ENCODE results near the gene DDX56. TPM values are rescaled to one million over a fixed set of nuclear protein-coding genes. Genes with fewer than 3 reads are reported as not detected.

Gene DDX56
- total RNA-seq (2014; rRNA removed) (93.8 and 119 TPM in 2 replicates), Bru-seq, nascent RNA (percentile 94 among the genes with signal in this experiment), BruChase-seq, experiment 1, labeled RNA remaining after a 6-hour chase (percentile 97 among the genes with signal in this experiment), BruChase-seq, experiment 2, labeled RNA remaining after a 2-hour chase (percentile 97 among the genes with signal in this experiment)
- long read RNA-seq, transcript DDX56-212 (13 exons, 1,781 nt) = minor isoform, 8 of 208 reads
- long read RNA-seq, transcript DDX56-206 (14 exons, 1,853 nt) = minor isoform, 8 of 208 reads
- long read RNA-seq, transcript DDX56-201 (14 exons, 2,336 nt) = major isoform, 132 of 208 reads
- long read RNA-seq, partial matches to known transcripts = 25 of 208 reads
- long read RNA-seq, other reads (novel, unspliced or antisense) = 34 of 208 reads

- BruUV-seq (replicated peaks) = no TSS peak
- H3K9me2 ChIP-seq (replicated peaks; ENCODE audit: low read length) = no peaks in the 10 kb centered on the region
- peak; percentile 95 for ATAC-seq
- H3K4me2 ChIP-seq (ENCODE audit: low read length) = peak within 1 kb of the TSS; percentile 96
- CTCF ChIA-PET = interaction anchor here (0.6 to 1.0 kb wide), 3 partner anchors 8 to 35 kb away, joined by 3 to 6 read pairs (median 5); no protein-coding TSS in a partner anchor
- H3K4me1 ChIP-seq (ENCODE audit: insufficient read depth, low read length) = peaks cover 26% of the 10 kb centered on the region
- H4K20me1 ChIP-seq (ENCODE audit: low read length) = no peaks in the 10 kb centered on the region
- H3K9me3 ChIP-seq (ENCODE audit: low read length) = no peaks in the 10 kb centered on the region
- peak within 1 kb of the TSS; percentile 91 for H3K4me3 ChIP-seq (ENCODE audit: low read length)
- DNase-seq = peak; percentile 96
- peak within 1 kb of the TSS; percentile 66 for H3K27ac ChIP-seq (ENCODE audit: low read length)
- H3K9ac ChIP-seq (ENCODE audit: low read length) = peak within 1 kb of the TSS; percentile 97
- H3K79me2 ChIP-seq (ENCODE audit: low read length) = peaks cover 61% of the 10 kb centered on the region
- H2AFZ ChIP-seq (ENCODE audit: low read length) = peak within 1 kb of the TSS; percentile 74
- no peaks in the 10 kb centered on the region for H3K27me3 ChIP-seq (ENCODE audit: low read length)
- POLR2A ChIA-PET (ENCODE audit: unreplicated experiment) = interaction anchor here (0.7 to 1.0 kb wide), 2 partner anchors 9 to 60 kb away, joined by 3 to 5 read pairs; partner anchors contain the start of gene TMED4
- intact Hi-C loops (cut with micrococcal nuclease) = no loop called here
- no peaks in the 10 kb centered on the region for H3F3A ChIP-seq (ENCODE audit: low read length, unreplicated experiment)
- peaks cover 49% of the 10 kb centered on the region for H3K36me3 ChIP-seq (ENCODE audit: low read depth, low read length)
- TF ChIP-seq EZH2phosphoT487 (IDR thresholded peaks at IDR 0.05; ENCODE audit: borderline replicate concordance, low read length) (no peak), EZH2 (IDR thresholded peaks at IDR 0.05; ENCODE audit: low read length, unreplicated experiment) (no peak), CTCF (conservative IDR thresholded peaks at IDR 0.05; ENCODE audit: low read depth, low read length) (no peak)
These were observed at the start of gene DDX56 for GRCh38 chr7:44573464-44574286. Gene DDX56, minus strand, starts transcription at chr7:44573908. Its CDS starts 13 bp downstream, at chr7:44573895.

GRCh38 chr7:44622342-44623151 lies 48.8 kb upstream of the DDX56 start:
- Histone ChIP-seq H3K9me2 (replicated peaks; ENCODE audit: low read length) (no peaks in the 10 kb centered on the region), H3K79me2 (ENCODE audit: low read length) (peaks cover 73% of the 10 kb centered on the region), H2AFZ (ENCODE audit: low read length) (no peak overlapping the region), H3K27me3 (ENCODE audit: low read length) (no peaks in the 10 kb centered on the region), H4K20me1 (ENCODE audit: low read length) (no peaks in the 10 kb centered on the region), H3K4me2 (ENCODE audit: low read length) (no peak overlapping the region), H3K36me3 (ENCODE audit: low read depth, low read length) (peaks cover 28% of the 10 kb centered on the region), H3F3A (ENCODE audit: low read length, unreplicated experiment) (no peaks in the 10 kb centered on the region), H3K9ac (ENCODE audit: low read length) (no peak overlapping the region), H3K4me1 (ENCODE audit: insufficient read depth, low read length) (peaks cover 32% of the 10 kb centered on the region), H3K4me3 (ENCODE audit: low read length) (no peak overlapping the region), H3K27ac (ENCODE audit: low read length) (no peak overlapping the region), H3K9me3 (ENCODE audit: low read length) (no peaks in the 10 kb centered on the region)
- ChIA-PET CTCF (no interaction called here), POLR2A (ENCODE audit: unreplicated experiment) (interaction anchor here (0.6 to 0.7 kb wide), 2 partner anchors 11 to 68 kb away, joined by 3 to 4 read pairs; no protein-coding TSS in a partner anchor)
- no peak for TF ChIP-seq CTCF (conservative IDR thresholded peaks at IDR 0.05; ENCODE audit: low read depth, low read length)
- TF ChIP-seq EZH2 (IDR thresholded peaks at IDR 0.05; ENCODE audit: low read length, unreplicated experiment) = no peak
- no peak for TF ChIP-seq EZH2phosphoT487 (IDR thresholded peaks at IDR 0.05; ENCODE audit: borderline replicate concordance, low read length)
- DNase-seq = no peak
- no TSS peak for BruUV-seq (replicated peaks)
- intact Hi-C loops (cut with micrococcal nuclease) = no loop called here
- ATAC-seq = no peak
